ENCODE results near the gene KREMEN2.
"Not testable (repeated sequence)": the region's sequence is repeated elsewhere in the genome, so short reads cannot be mapped to it uniquely, and the experiment has no call there.

KREMEN2 gene

DNA sequence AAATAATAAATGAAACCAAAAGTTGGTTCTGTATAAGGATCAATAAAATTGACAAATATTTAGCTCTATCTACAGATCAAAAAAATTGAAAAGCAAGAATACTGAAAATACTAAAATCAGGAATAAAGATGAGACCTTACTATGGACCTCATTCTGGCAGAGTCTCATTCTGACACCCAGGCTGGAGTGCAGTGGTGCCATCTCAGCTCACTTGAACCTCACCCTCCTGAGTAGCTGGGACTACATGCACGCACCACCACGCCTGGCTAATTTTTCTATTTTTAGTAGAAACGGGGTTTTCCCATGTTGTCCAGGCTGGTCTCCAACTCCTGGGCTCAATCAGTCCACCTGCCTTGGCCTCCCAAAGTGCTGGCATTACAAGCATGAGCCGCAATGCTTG lies 22.0 kb upstream of the KREMEN2 start:
- no peak for DNase-seq (ENCODE audit: low spot score)

DNA sequence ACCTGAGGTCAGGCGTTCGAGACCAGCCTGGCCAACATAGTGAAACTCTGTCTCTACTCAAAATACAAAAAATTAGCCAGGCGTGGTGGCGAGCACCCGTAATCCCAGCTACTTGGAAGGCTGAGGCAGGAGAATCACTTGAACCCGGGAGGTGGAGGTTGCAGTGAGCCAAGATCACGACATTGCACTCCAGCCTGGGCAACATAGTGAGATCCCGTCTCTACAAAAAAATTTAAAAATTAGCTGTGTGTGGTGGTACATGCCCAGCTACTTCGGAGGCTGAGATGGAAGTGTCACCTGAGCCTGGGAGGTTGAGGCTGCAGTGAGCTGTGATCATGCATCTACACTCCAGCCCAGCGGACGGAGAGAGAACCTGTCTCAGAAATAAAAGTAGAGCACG lies 20.4 kb upstream of the KREMEN2 start:
- DNase-seq (ENCODE audit: low spot score) = not testable (repeated sequence)

DNA sequence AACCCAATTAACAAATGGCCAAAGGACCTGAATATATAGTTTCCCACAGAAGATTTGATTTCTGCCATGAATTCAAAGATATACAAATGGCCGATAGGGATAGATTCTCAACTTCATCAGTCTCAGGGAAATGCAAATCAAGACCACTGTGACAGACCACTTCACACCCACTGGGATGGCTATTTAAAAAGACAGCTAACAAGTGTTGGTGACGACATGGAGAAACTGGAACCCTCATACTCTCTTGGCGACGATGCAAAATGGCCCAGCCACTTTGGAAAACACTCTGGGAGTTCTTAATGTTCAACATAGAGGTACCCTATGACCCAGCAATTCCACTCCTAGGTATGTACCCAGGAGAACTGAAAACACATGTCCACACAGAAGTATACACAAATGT lies 17.4 kb upstream of the KREMEN2 start:
- no peak for DNase-seq (ENCODE audit: low spot score)

DNA sequence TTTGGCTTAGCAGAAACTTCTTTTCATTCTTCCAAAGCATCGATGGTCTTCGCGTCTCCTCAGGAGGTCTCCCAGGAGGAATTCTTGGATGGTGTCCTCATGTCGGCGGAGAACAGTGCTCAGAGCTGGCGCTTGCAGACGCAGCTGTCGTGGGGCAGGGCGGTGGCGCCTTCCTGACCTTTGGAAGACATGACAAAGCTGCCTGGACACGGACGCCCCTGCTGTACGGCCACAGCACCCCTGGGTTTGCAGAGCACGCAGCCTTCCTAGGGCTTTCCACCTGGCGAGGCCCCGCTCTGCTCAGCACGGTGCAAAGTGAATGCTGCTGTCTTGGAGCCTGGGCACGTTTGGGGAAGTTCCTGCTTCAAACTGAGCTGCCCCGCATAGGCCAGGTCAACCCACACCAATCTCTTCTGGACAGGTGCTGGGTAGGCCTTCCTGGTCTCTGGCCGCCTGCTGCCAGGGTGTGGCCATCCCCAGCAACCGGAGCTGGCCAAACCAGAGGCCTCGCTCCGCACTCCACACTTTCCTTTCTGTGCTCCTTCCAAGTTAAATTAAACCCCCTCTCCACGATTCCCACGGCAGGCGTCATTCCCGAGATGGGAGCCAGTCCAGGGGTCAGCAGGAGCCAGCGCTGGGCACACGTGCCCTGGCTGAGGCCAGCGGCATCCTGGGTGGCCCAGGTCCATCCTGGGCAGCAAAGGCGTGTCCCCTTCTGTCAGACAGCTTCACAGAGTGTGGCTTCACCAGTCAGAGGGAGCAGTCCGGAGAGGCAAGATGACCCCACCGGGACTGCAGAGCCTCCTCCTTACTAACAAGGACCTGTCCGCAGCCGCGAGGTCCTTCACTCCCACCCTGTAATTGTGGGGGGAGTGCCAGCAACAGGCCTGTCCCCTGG lies 15.0 kb upstream of the KREMEN2 start:
- DNase-seq (ENCODE audit: low spot score) = no peak

DNA sequence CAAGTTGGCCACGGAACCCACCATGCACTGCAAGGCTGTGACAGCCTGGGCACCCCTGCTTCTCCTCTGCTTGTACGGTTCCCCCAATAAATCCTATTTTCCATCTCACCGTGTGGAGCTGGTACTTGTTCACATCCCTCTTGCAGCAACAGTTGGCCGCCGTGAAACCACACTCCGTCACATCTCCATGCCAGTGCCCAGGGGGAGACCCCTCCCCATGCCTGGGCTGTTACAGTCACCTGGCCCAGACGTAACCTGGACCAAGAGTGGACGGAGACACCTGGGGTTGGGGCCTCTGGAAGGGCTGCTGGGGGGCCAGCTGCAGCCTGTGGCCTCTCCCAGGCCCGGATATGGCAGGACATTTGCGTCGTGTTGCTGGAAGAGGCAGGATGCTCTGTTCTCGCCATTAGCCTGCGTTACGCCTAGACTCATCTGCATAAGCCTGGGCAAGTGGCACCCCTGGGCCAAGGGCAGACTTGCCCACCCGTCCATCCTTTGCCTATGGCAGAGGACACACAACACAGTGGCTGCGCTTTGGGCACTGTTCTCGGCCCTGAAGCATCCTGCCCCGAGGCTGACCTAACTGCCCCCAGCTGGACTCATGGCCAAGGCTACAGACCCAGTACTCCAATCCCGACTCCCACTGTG lies 14.2 kb upstream of the KREMEN2 start:
- DNase-seq (ENCODE audit: low spot score) = no peak

DNA sequence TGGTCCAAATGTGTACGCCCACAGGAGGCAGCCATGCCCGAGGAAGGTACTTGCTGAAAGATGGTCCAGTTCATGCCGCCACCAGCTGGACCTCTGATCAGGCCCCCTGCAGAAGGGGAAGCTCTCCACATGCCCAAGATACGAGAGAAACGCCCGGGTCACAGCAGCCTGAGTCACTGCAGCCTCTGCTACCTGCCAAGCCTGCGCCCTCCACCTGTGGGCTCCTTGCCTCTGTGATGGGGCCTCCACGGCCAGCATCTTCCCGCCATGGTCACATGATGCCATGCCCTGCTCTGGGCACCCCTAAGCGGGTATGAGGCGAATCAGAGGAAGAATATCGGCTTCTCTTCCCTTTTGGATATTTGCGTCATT lies 13.7 kb upstream of the KREMEN2 start:
- DNase-seq (ENCODE audit: low spot score) = no peak

DNA sequence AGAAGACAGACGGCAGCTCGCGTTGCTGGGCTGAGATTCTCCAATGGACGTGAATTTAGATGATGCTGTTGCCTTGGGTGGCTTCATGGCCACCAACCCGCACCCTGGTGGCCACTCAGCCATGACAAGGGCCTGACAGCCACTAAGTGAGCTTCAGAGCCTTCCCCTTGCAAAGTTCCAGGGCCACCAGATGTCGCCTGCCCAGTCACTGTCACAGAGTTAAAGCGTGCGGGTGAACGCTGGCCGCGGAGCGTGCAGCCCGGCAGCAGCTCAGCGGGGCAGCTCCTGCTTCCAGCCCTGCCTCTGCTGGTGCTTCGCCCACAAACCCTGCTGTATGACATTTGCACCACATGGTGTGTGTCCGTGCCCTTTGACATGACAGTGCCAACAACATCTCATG lies 13.3 kb upstream of the KREMEN2 start:
- no peak for DNase-seq (ENCODE audit: low spot score)

DNA sequence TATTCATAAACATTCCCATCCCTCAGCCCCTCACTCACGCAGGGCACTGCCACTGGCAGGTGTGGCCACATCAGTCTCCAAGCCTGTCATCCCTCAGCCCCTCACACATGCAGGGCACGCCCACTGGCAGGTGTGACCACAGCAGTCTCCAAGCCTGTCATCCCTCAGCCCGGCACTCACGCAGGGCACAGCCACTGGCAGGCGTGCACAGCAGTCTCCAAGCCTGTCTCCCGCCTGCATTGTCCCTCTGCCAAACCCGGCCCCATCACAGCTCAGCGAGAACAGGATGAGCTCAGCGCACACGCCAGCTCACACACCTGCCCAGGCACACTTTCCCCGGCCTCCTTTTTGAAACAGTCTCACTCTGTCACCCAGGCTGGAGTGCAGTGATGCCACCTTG lies 11.4 kb upstream of the KREMEN2 start:
- DNase-seq (ENCODE audit: low spot score) = no peak

DNA sequence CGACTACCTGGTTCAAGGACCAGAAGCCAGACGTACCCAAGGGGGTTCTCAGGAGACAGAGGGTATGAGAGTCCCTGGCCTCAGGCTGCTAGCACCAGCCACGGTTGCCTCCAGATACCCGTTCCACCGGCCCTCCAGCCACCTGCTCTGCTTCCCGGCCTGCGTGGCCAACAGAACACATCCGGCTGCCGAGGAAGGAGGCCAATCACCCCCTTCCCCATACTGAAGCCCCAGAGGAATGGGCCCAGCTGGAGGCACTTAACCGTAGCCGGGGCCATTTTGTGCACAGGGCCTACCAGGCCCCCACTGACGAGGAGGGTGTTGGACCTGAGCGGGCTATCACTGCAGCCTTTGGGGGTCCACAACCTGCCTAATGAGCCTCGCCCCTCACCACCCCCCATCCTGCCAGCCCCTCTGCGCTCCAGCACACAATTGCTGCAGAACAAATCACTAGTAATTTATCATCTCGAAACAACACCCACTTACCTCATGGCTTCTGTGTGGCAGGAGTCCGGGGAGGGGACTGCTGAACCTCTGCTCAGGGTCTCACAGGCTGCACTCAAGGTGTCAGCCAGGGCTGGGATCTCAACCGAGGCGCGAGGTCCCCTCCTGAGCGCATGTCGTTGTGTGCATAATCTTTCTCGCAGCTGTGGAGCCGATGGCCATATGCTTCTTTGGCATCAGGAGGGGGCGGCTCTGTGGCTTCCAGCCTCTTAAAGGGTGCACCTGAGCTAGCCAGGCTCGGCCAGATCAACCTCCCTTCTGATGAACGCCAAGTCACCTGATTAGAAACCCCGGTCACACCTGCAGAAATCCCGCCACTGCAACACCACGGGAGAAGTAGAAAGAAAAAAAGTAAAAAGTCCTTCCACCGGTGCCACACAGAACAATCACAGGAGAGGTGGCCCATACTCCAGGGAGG lies 10.1 kb upstream of the KREMEN2 start:
- no peak for DNase-seq (ENCODE audit: low spot score)

DNA sequence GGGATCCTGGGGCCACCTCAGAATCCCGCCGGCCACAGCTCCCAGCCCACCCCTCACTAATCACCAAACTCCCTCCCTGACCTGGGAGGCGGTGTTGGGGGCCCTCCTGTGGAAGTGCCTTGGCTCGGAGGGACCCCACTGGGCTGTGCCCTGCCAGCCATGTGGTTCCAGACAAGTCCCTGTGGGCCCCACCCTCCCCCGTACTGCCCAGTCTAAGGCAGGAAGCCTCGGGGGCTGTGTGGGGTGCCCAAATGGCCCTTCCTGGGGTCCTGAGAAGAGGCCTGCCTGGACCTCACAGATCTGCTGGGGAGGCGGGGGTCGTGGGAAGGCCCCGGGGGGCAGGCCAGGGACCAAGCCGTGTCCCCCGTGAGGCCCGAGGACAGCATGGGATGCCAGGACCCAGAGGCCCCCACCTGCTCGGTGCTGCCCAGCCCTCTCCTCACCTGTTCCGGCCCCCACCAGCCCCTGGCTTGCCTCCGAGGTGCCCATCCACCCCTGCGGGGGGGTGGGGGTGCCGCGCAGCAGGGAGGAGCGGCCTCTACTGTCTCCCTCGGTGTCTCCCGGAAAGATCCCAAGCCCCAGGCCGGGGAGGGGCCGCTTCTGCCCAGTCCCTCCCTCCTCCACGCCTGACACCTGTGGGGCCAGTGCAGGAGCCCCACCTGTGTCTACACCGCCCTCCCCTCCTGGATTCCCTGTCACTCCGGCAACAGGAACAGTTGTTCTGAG lies 9.3 kb upstream of the KREMEN2 start:
- no peak for DNase-seq (ENCODE audit: low spot score)

DNA sequence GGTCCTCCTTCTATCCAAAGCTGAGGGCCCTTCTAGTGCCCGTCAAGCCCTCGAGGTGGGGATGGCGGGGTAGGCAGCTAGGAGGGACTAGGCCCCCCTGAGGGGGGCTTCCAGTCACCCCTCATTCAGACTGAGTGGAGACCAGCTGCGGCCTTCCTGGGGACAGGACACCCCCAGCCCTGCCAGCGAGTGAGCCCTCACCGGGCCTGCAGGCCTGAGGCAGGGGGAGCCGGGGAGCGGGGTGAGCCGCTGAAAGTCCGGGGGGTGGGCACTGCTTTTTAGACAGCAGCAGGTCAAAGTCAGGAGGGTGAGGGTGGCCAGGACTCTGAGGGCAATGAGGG lies 8.7 kb upstream of the KREMEN2 start:
- DNase-seq (ENCODE audit: low spot score) = no peak

DNA sequence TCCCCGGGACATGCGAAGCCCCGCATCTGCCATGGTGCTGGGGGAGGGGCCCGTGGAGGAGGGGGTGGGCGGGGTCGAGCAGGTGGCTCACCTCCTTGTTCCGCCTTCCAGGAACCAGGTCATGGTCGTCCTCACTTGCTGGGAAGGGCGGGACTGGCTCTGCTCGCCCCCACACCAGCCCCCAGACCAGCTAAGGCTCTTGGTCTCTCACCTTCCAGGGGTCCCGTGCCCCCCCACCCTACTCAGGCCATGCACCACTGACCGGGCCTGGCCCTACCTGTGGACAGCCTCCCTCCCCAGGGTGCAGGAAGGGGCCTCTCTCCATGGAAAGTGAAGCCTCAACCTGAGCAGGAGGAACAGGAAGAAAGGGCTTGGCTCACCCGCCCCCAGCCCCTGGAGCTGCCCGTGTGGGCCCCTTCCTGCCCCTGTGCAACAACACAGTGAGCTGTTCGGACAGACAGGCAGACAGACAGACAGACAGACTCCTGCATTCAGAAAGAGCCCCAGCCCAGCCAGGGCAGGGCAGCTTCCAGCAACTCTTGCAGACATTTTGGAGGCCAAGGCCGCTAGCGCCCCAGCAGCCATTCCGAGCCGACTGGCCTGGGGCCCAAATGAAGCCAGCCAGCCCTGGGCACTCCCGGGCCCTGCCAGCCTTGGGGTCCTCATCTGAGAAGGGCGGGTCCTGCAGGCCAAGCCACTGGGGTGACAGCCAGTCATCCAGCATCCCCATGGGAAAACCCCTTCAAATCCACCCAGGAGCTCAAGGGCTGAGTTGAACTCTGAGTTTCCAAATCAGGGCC lies 8.1 kb upstream of the KREMEN2 start:
- DNase-seq (ENCODE audit: low spot score) = no peak

DNA sequence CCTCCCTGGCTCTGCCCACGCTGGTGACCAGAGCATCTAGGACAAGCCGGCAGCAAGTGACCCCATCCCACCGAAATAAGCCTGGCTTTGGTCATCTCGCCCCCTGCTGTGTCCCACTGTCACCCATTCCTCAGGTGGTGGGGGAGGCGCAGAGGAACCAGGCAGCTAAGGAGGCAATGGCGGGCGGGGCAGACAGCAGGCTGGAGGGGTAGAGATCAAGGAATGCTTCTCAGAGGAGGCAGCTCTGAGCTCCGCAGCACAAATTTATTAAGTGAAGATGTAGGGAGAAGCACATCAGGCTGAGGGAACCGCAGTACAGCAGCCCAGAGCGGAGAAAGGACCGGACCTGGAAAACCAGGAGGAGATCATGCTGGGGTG lies 7.5 kb upstream of the KREMEN2 start:
- no peak for DNase-seq (ENCODE audit: low spot score)

DNA sequence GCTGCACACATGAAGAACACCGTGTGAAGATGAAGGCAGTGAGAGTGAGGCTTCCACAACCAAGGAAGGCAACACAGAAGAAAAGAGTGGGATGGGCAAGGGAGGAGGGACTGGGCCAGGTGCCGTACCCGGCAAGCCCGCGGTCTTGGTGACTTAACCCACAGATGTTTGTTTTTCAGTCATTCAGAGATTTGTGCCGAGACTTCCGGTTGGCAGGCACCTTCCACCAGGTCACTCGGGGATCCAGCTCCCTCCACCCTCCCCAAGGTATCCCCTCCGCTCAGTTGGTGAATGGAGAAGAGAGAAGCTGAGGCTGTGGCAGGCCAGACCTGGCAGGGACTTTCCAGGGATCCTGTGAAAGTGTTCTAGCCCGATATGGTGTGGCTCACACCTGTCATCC lies 4.9 kb upstream of the KREMEN2 start:
- no peak for DNase-seq (ENCODE audit: low spot score)

DNA sequence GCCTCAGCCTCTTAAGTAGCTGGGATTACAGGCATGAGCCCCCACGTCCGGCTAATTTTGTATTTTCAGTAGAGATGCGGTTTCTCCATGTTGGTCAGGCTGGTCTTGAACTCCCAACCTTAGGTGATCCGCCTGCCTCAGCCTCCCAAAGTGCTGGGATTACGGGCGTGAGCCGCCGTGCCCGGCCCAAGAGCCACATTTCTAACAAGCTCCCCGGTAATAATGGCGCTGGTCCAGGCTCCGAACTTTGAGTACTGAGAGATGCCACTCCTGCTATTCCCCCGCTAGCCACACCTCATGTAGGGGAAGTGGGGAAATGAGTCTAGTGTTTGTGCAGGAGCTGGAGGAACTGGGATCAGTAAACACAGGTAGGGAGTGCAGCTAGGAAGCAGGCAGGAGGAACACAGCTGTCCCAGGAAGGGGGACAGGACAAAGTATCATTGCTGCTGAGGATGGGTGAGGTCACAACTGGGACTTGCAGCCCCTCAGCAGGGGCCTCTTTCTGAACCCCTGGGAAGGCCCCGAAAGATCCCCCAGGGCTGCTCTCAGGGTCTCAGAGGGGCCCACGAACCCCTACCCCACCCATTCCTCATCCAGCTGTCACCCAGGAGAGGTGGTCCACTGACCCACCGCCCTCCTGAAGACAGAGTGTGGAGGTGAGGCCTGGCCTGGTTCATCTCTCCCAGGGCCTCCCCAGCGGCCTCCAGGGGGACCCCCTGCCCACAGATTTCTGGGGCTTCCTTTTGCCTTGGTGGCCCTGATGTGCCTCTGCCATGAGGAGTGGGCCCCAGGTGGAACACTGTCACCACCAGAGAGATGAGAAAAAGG lies 3.7 kb upstream of the KREMEN2 start:
- DNase-seq (ENCODE audit: low spot score) = no peak

DNA sequence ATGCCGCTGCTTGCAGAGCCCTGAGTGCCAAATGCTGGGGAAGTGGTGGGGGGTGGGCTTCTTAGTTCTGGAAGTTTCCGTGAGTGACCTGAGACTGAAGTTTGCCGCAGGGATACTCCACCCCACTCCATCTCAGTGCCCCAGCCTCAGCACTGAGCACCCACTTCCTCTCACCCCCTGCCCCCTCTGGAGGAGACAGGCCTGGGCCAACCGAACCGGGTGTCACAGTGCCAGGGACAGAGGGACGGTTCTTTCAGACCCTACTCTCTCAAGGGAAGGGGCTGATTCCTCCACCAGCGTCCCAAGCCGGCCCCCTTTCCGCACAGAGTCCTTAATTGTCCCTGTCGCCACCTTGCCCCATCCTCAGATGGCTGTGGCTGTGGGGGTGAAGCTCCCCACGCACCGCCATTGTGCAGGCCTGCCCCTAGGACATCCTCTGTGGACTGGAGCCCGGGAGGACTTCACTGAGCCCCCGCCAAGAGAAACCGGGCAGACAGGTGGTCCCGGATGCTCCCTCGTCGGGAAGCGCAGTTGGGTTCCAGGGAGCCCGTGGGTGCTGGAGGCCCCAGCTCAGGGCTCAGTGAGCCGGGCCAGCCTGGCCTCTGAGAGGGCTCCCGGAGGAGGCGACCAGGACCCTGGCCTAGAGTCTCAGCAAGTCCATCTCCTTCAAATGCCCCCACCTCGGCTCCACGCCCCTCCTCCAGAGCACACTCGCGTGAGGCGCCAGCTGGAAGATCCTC lies 1.6 kb upstream of the KREMEN2 start:
- DNase-seq (ENCODE audit: low spot score) = no peak

DNA sequence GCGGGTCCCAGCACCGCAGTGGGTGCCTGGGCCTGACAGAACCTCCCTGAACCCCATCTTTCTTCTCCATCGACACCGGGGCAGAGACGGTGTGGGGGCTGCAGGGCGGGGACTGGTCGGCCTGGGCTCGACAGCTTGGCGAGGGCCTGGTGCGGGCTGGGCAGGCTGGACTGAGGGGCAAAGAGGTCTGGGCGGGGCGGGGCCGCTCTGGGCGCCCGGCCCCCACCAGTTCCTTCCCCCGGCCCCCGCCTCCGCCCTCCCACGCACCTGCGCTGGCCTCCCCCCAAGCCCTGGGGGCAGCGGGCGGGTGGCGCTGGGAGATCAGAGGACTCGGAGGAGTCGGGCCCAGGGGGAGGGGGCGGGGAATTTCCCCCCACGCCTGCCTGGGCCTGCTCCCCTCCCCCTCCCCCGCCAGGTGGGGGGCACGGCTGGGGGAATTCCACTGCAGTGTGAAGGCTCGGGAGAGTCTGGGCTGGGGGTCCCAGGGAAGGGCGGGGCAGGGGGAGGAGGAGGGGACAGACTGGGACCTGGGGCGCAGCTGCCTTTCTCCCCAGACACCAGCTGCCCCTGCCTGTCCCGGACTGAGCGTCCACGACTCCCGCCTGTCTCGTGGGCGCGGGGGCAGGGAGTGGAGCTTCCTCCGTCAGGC lies 877 bp upstream of the KREMEN2 start:
- no peak for DNase-seq (ENCODE audit: low spot score)

DNA sequence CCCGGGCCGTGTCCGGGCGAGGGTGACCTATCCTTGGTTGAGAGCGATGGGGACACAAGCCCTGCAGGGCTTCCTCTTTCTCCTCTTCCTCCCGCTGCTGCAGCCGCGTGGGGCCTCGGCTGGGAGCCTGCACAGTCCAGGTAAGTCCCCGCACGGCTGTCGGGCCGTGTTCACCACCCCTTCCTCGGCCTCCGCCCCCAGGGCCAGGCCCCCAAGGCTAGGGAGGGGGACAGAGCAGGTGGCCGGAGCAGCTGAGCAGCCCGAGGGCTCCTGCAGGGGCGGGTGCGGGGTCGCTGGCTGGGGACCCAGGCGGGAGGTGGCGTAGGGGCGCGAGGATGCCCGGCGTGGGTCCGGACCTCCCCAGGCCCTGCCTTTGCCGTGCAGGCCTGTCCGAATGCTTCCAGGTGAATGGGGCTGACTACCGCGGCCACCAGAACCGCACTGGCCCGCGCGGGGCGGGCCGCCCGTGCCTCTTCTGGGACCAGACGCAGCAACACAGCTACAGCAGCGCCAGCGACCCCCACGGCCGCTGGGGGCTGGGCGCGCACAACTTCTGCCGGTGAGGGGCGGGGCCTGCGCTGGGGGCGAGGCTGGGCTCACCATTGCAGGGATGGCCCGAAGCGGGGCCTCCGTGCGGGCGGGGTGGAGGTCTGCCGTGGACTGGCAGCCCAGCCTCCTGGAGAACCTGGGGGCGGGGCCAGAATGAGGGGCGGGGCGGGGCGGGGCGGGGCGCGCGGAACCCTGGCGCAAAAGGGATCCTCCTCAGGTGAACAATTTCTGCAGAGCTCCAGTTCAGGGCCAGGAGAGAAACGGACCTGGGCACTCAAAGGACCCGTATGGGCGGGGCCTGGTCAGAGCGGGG lies 631 bp downstream of the KREMEN2 start:
- no peak for DNase-seq (ENCODE audit: low spot score)

All from AG08395 (cell line).